H1 (cell line): Measurements from ENCODE around the gene RAB25. TPM values are rescaled to one million over a fixed set of nuclear protein-coding genes. Genes with fewer than 3 reads are reported as not detected.

Experiments used
- CTCF ChIA-PET: fragments of 300-600 bp; sonication (Branson Sonifier 250); formaldehyde crosslinking; loops from one replicate; lab custom pipeline; 2021; ENCODE audit not compliant: partially characterized antibody; lab: Charles Lee
- POLR2A ChIA-PET: fragments of 300-600 bp; sonication (Branson Sonifier 250); formaldehyde crosslinking; loops from one replicate; lab custom pipeline; 2021; ENCODE audit warnings: inconsistent platforms; ENCODE audit not compliant: partially characterized antibody; lab: Charles Lee
- DNase-seq, 2 experiments: peaks; one replicate each; pipeline versions ENCODE4 v3.0.0 to v3.0.0-alpha.2; 2010 to 2022; ENCODE audit warnings: low spot score in 2 of 2, low read depth in 1 of 2, mixed read lengths in 1 of 2
- FAIRE-seq: peaks from 2 replicates; lab custom pipeline; 2011; peaks lifted over from hg19 to GRCh38; lab: Jason Lieb, UNC
- H2AFZ ChIP-seq: 2 replicates; pipeline ENCODE4 v1.8.1; 2012; ENCODE audit warnings: low read length, inconsistent platforms
- H2AK5ac ChIP-seq: 2 replicates; pipeline ENCODE4 v1.6.1; 2013; ENCODE audit warnings: low read depth, low read length
- H2BK120ac ChIP-seq: replicated peaks from 2 replicates; pipeline ENCODE3; 2013; ENCODE audit warnings: low read depth, low read length, inconsistent platforms
- H2BK12ac ChIP-seq: 2 replicates; pipeline ENCODE4 v1.6.1; 2013; ENCODE audit warnings: low read depth, low read length
- H2BK15ac ChIP-seq: 2 replicates; pipeline ENCODE4 v1.6.1; 2013; ENCODE audit warnings: low read length
- H2BK20ac ChIP-seq: 2 replicates; pipeline ENCODE4 v1.6.1; 2013; ENCODE audit warnings: low read length
- H2BK5ac ChIP-seq: 2 replicates; pipeline ENCODE4 v1.6.1; 2013; ENCODE audit warnings: low read depth, low read length
- H3K14ac ChIP-seq: 2 replicates; pipeline ENCODE4 v1.6.1; 2013; ENCODE audit warnings: inconsistent platforms; ENCODE audit not compliant: insufficient read length
- H3K18ac ChIP-seq: 2 replicates; pipeline ENCODE4 v1.6.1; 2013; ENCODE audit warnings: low read length; ENCODE audit errors: extremely low read depth
- H3K23ac ChIP-seq: 2 replicates; pipeline ENCODE4 v1.6.1; 2013; ENCODE audit warnings: inconsistent platforms; ENCODE audit not compliant: insufficient read length
- H3K23me2 ChIP-seq: 2 replicates; pipeline ENCODE4 v1.6.1; 2013; ENCODE audit warnings: low read depth, low read length
- H3K27ac ChIP-seq: 2 replicates; pipeline ENCODE4 v1.6.1; 2011; ENCODE audit warnings: low read depth, low read length, inconsistent platforms
- H3K27me3 ChIP-seq, 4 experiments: replicated peaks in 1 of 4; 1 replicate in 1 of 4; 2 replicates in 3 of 4; pipeline versions ENCODE4 v1.6.1 to v1.8.1; 2011 to 2013; ENCODE audit warnings: low read length in 3 of 4, mild to moderate bottlenecking in 3 of 4, inconsistent platforms in 2 of 4, mixed read lengths in 2 of 4, moderate library complexity in 1 of 4; ENCODE audit not compliant: control insufficient read depth in 3 of 4, insufficient read depth in 3 of 4; ENCODE audit errors: extremely low read depth in 1 of 4
- H3K36me3 ChIP-seq, 4 experiments: 2 replicates each; pipeline versions ENCODE4 v1.6.1 to v1.8.1; 2011 to 2013; ENCODE audit warnings: mild to moderate bottlenecking in 4 of 4, low read length in 3 of 4, moderate library complexity in 2 of 4, control low read depth in 1 of 4, inconsistent platforms in 1 of 4; ENCODE audit not compliant: insufficient read depth in 4 of 4, control insufficient read depth in 2 of 4
- H3K4ac ChIP-seq: replicated peaks from 2 replicates; pipeline ENCODE3; 2013; ENCODE audit warnings: low read length, low read depth, mixed read lengths, inconsistent platforms; ENCODE audit not compliant: insufficient read length
- H3K4me1 ChIP-seq, 4 experiments: replicated peaks in 1 of 4; 1 replicate in 1 of 4; 2 replicates in 3 of 4; pipeline versions ENCODE4 v1.6.1 to v1.8.1; 2011 to 2013; ENCODE audit warnings: low read length in 3 of 4, inconsistent platforms in 2 of 4, mixed read lengths in 1 of 4; ENCODE audit not compliant: insufficient read depth in 4 of 4, control insufficient read depth in 3 of 4
- H3K4me2 ChIP-seq, 2 experiments: 2 replicates each; pipeline versions ENCODE4 v1.6.1 to v1.8.1; 2011 to 2013; ENCODE audit warnings: low read depth in 2 of 2, low read length in 2 of 2, control low read depth in 1 of 2, inconsistent platforms in 1 of 2, mild to moderate bottlenecking in 1 of 2; ENCODE audit not compliant: insufficient read depth in 1 of 2
- H3K4me3 ChIP-seq, 4 experiments: fragments of 200-600, 300-600 bp in 1 of 4; sonication (generic), shearing (Covaris generic), sonication (Bioruptor Twin) in 1 of 4; 2 replicates each; pipeline versions ENCODE4 v1.5.1 to v1.8.1; 2011 to 2016; ENCODE audit warnings: low read length in 4 of 4, low read depth in 3 of 4, control low read depth in 2 of 4, inconsistent platforms in 2 of 4, mild to moderate bottlenecking in 2 of 4, mixed read lengths in 1 of 4, moderate library complexity in 1 of 4; ENCODE audit not compliant: insufficient read depth in 2 of 4; ENCODE audit errors: extremely low read depth in 1 of 4
- H3K56ac ChIP-seq: replicated peaks from 2 replicates; pipeline ENCODE3; 2013; ENCODE audit warnings: low read depth, mild to moderate bottlenecking, mixed read lengths, low read length, inconsistent platforms; ENCODE audit not compliant: insufficient read length
- H3K79me1 ChIP-seq: 2 replicates; pipeline ENCODE4 v1.6.1; 2013; ENCODE audit warnings: low read depth, low read length, control low read depth
- H3K79me2 ChIP-seq, 2 experiments: 2 replicates each; pipeline versions ENCODE4 v1.6.1 to v1.8.1; 2012 to 2013; ENCODE audit warnings: low read length in 2 of 2, mild to moderate bottlenecking in 2 of 2, inconsistent platforms in 1 of 2; ENCODE audit not compliant: insufficient read depth in 2 of 2, control insufficient read depth in 1 of 2
- H3K9ac ChIP-seq, 4 experiments: replicated peaks in 1 of 4; 1 replicate in 1 of 4; 2 replicates in 3 of 4; pipeline versions ENCODE4 v1.6.1 to v1.8.1; 2011 to 2013; ENCODE audit warnings: low read depth in 3 of 4, low read length in 3 of 4, control low read depth in 2 of 4, mild to moderate bottlenecking in 2 of 4, moderate library complexity in 2 of 4, inconsistent platforms in 1 of 4; ENCODE audit errors: extremely low read depth in 1 of 4
- H3K9me3 ChIP-seq, 2 experiments: 2 replicates each; pipeline versions ENCODE4 v1.6.1 to v1.8.1; 2012 to 2013; ENCODE audit warnings: mild to moderate bottlenecking in 2 of 2, moderate library complexity in 2 of 2, control low read depth in 1 of 2, inconsistent platforms in 1 of 2, low read depth in 1 of 2, low read length in 1 of 2, mixed read lengths in 1 of 2; ENCODE audit not compliant: insufficient read depth in 2 of 2
- H4K20me1 ChIP-seq, 2 experiments: replicated peaks in 1 of 2; 2 replicates each; pipeline versions ENCODE3 to v1.8.1; 2011 to 2013; ENCODE audit warnings: inconsistent platforms in 2 of 2, low read length in 2 of 2, mild to moderate bottlenecking in 1 of 2; ENCODE audit not compliant: insufficient read depth in 2 of 2, control insufficient read depth in 1 of 2
- H4K5ac ChIP-seq: 2 replicates; pipeline ENCODE4 v1.6.1; 2013; ENCODE audit warnings: low read length, low read depth, mixed read lengths, inconsistent platforms; ENCODE audit not compliant: insufficient read length
- H4K8ac ChIP-seq: 2 replicates; pipeline ENCODE4 v1.8.0; 2013; ENCODE audit warnings: mild to moderate bottlenecking, moderate library complexity, low read length, inconsistent platforms; ENCODE audit not compliant: insufficient read depth; ENCODE audit errors: extremely low read depth
- H4K91ac ChIP-seq: replicated peaks from 2 replicates; pipeline ENCODE3; 2013; ENCODE audit warnings: low read length, mixed read lengths, inconsistent platforms; ENCODE audit not compliant: insufficient read length
- ASH2L ChIP-seq: fragments of 200-600, 300-600 bp; sonication (generic); IDR thresholded peaks from one replicate; pipeline ENCODE4 v1.7.1; 2017; ENCODE audit warnings: low read length
- BCL11A ChIP-seq, 2 experiments: IDR thresholded peaks; one replicate each; pipeline ENCODE4 v1.6.1; 2011; ENCODE audit warnings: low read depth in 2 of 2, low read length in 2 of 2, mild to moderate bottlenecking in 2 of 2
- EZH2 ChIP-seq: fragments of 200-600 bp; sonication (generic); IDR thresholded peaks from 2 replicates; pipeline ENCODE4 v1.7.1; 2012; ENCODE audit warnings: low read depth, mild to moderate bottlenecking, moderate library complexity, low read length, inconsistent platforms; ENCODE audit not compliant: severe bottlenecking
- HDAC2 ChIP-seq, 2 experiments: fragments of 300-600 bp in 1 of 2; sonication (generic) in 1 of 2; IDR thresholded peaks; 2 replicates each; pipeline ENCODE4 v1.6.1; 2011 to 2012; ENCODE audit warnings: low read depth in 2 of 2, low read length in 2 of 2, mild to moderate bottlenecking in 2 of 2, moderate library complexity in 2 of 2, borderline replicate concordance in 1 of 2, inconsistent platforms in 1 of 2
- MAX ChIP-seq: IDR thresholded peaks from 2 replicates; pipeline ENCODE4 v1.6.1; 2012; ENCODE audit warnings: inconsistent platforms
- PHF8 ChIP-seq: fragments of 200-600 bp; sonication (generic); conservative IDR thresholded peaks from 2 replicates; pipeline ENCODE4 v1.7.1; 2012; ENCODE audit warnings: low read depth, mild to moderate bottlenecking, inconsistent platforms, low read length, moderate library complexity
- RBBP5 ChIP-seq: IDR thresholded peaks from 2 replicates; pipeline ENCODE4 v1.7.1; 2012; ENCODE audit warnings: low read depth, mild to moderate bottlenecking, inconsistent platforms, low read length, moderate library complexity, borderline replicate concordance
- SAP30 ChIP-seq: fragments of 300-600 bp; sonication (generic); IDR thresholded peaks from 2 replicates; pipeline ENCODE4 v1.7.1; 2012; ENCODE audit warnings: low read length, moderate library complexity, mild to moderate bottlenecking, inconsistent platforms; ENCODE audit not compliant: insufficient read depth, insufficient replicate concordance
- SP2 ChIP-seq: IDR thresholded peaks from 2 replicates; pipeline ENCODE4 v1.6.1; 2012; ENCODE audit warnings: mild to moderate bottlenecking, low read length, inconsistent platforms
- WGBS, 2 experiments: shearing (Covaris generic) in 1 of 2; methylation state at CpG; one replicate each; pipeline versions ENCODE4 v1.1.6 to v1.1.7; 2013 to 2015; ENCODE audit warnings: low lambda C conversion rate in 2 of 2, mixed read lengths in 2 of 2, inconsistent platforms in 1 of 2, low coverage in 1 of 2, missing lambda C conversion rate in 1 of 2; ENCODE audit not compliant: insufficient replicate concordance in 2 of 2, insufficient coverage in 1 of 2, insufficient read length in 1 of 2; ENCODE audit errors: extremely low coverage in 1 of 2, missing lambda C conversion rate in 1 of 2; 5-methylcytosine and 5-hydroxymethylcytosine counted together
- polyA plus RNA-seq, 7 experiments: library from polyadenylated mRNA; depleted of rRNA in 3 of 7; stranded (reverse) in 5 of 7; unstranded in 2 of 7; fragments of >200 nt in 5 of 7; fragments of 200-250 nt in 2 of 7; gene quantifications; 1 replicate in 5 of 7; 2 replicates in 1 of 7; 4 replicates in 1 of 7; pipeline versions ENCODE4 v1.2.1 to v1.2.3, GENCODE V29; 2011 to 2013; ENCODE audit warnings: missing spikeins in 2 of 7, mixed read lengths in 2 of 7
- total RNA-seq: library from RNA; stranded (reverse); fragmentation: NEBNext Ultra II Directional; extraction: Animal tissue kit (Norgen Biotek cat#: 25700); gene quantifications from 2 replicates; pipeline ENCODE4 v1.2.1, GENCODE V29; 2021

Gene RAB25
- total and polyA plus RNA-seq, 2 of the 8 experiments (the other 6 are each of a cell fraction or from before 2014, with no cell fraction given): 34.8 to 98.2 TPM

GRCh38 chr1:156114919-156115513 is 54.1 kb downstream of the RAB25 start:
- H2AFZ ChIP-seq: no peak overlapping the region
- FAIRE-seq: no peak
- H3K23ac ChIP-seq: no peak overlapping the region
- no peak overlapping the region; the same call in 1 of the 2 replicates for H2AK5ac ChIP-seq
- H3K27me3 ChIP-seq: peaks cover 0 to 2% (median 0%) of the 10 kb centered on the region in 4 experiments; a peak in 1 of 7 replicates
- peak overlapping the region; percentile 25 for H4K91ac ChIP-seq
- DNase-seq: peak in 1 of 2 experiments; percentile 79
- H3K9me3 ChIP-seq: no peaks in the 10 kb centered on the region
- WGBS, 2 experiments: 2% methylated on average over 39 of the region's 49 CpGs; no CpG with 5 or more reads in 1 of the 2 experiments
- no peak overlapping the region for H3K56ac ChIP-seq
- H3K4me3 ChIP-seq: peak overlapping the region; percentile 69 to 83 (median 78)
- H3K79me1 ChIP-seq: no peaks in the 10 kb centered on the region; the same call in none of the 2 replicates
- H3K27ac ChIP-seq: no peak overlapping the region; the same call in 1 of the 2 replicates
- no peak overlapping the region for H2BK120ac ChIP-seq
- peaks cover 0 to 16% (median 14%) of the 10 kb centered on the region in 4 experiments; a peak in 6 of 7 replicates for H3K4me1 ChIP-seq
- H3K4ac ChIP-seq: peak overlapping the region; percentile 54
- H3K14ac ChIP-seq: no peak overlapping the region
- H3K18ac ChIP-seq: peak overlapping the region; percentile 90; the same call in 1 of the 2 replicates
- H2BK12ac ChIP-seq: peak overlapping the region; percentile 75; the same call in 1 of the 2 replicates
- H4K8ac ChIP-seq: peak overlapping the region; percentile 11; the same call in 1 of the 2 replicates
- H2BK20ac ChIP-seq: no peak overlapping the region
- H3K79me2 ChIP-seq: peaks cover 0 to 5% of the 10 kb centered on the region in 2 experiments; a peak in 1 of 4 replicates
- CTCF ChIA-PET: interaction anchor here (0.7 to 42.4 kb wide), 7 partner anchors 11 to 170 kb away, joined by 3 to 1994 read pairs (median 4); partner anchors contain the start of gene MEX3A
- H3K23me2 ChIP-seq: peaks cover 13% of the 10 kb centered on the region
- H4K20me1 ChIP-seq: peaks cover 9 to 10% of the 10 kb centered on the region in 2 experiments
- no peak overlapping the region; the same call in 1 of the 2 replicates for H2BK15ac ChIP-seq
- peak overlapping the region; percentile 35 to 63 (median 60); a peak in 6 of 7 replicates for H3K9ac ChIP-seq
- POLR2A ChIA-PET: interaction anchor here (0.7 to 28.0 kb wide), 11 partner anchors 12 to 180 kb away, joined by 3 to 763 read pairs (median 4); partner anchors contain the start of genes KHDC4, MEX3A and PMF1
- peak overlapping the region; percentile 91 to 99 for H3K4me2 ChIP-seq
- H2BK5ac ChIP-seq: peak overlapping the region; percentile 69
- H3K36me3 ChIP-seq: no peaks in the 10 kb centered on the region
- H4K5ac ChIP-seq: no peak overlapping the region
- TF ChIP-seq ASH2L (peak; percentile 38), PHF8 (0 out of 2 replicates have a peak, but pooled peaks have one; percentile 31), EZH2 (peak; percentile 33), BCL11A (IDR thresholded peaks at IDR 0.05; ENCODE audit: low read depth in 2 of 2, low read length in 2 of 2) (no peak), HDAC2 (IDR thresholded peaks at IDR 0.05; ENCODE audit: borderline replicate concordance in 1 of 2, low read depth in 2 of 2, low read length in 2 of 2) (peak in 1 of 2 experiments; percentile 74; a peak in 1 of 4 replicates), RBBP5 (no peak), SP2 (no peak), MAX (0 out of 2 replicates have a peak, but pooled peaks have one; percentile 27), SAP30 (peak; percentile 21)
